Muscle of back (tissue), 11 donors: ENCODE results near the gene FAM240B. TPM values are rescaled to one million over a fixed set of nuclear protein-coding genes. Genes with fewer than 3 reads are reported as not detected.

ENCODE experiments used
- DNase-seq, 3 donors: peaks; one replicate each; pipeline versions ENCODE4 v3.0.0 to v3.0.0-alpha.2; 2013
- polyA plus RNA-seq, 10 donors: library from polyadenylated mRNA; unstranded; fragments of 120-200 nt; gene quantifications; one replicate each; pipeline ENCODE4 v1.2.1, GENCODE V29; 2013; ENCODE audit not compliant: insufficient read length in 10 of 10

The FAM240B gene
- polyA plus RNA-seq, 10 donors = not detected

- no peak for DNase-seq
Observed at GRCh38 chr9:38700695-38701094, 19.2 kb downstream of the FAM240B start.

GRCh38 chr9:38699337-38699736 is 20.6 kb downstream of the FAM240B start:
- no peak for DNase-seq

- DNase-seq = no peak
Observed at GRCh38 chr9:38697776-38698300, 22.1 kb downstream of the FAM240B start.

- no peak for DNase-seq
Observed at GRCh38 chr9:38696999-38697398, 22.9 kb downstream of the FAM240B start.

GRCh38 chr9:38694676-38695075 is 25.3 kb downstream of the FAM240B start:
- no peak for DNase-seq

- no peak for DNase-seq
Observed at GRCh38 chr9:38692707-38693106, 27.2 kb downstream of the FAM240B start.

- DNase-seq = no peak
Observed at GRCh38 chr9:38690574-38690973, 29.4 kb downstream of the FAM240B start.

- peak in 1 of 3 donors; percentile 26 for DNase-seq
Observed at GRCh38 chr9:38689678-38690077, 30.3 kb downstream of the FAM240B start.

GRCh38 chr9:38687992-38688391 is 31.9 kb downstream of the FAM240B start:
- DNase-seq = no peak

GRCh38 chr9:38687389-38687842 is 32.5 kb downstream of the FAM240B start:
- DNase-seq = no peak

- no peak for DNase-seq
Observed at GRCh38 chr9:38686933-38687332, 33.0 kb downstream of the FAM240B start.

GRCh38 chr9:38685535-38685934 is 34.4 kb downstream of the FAM240B start:
- no peak for DNase-seq

GRCh38 chr9:38683336-38683735 is 36.6 kb downstream of the FAM240B start:
- DNase-seq = no peak

GRCh38 chr9:38682713-38683112 is 37.2 kb downstream of the FAM240B start:
- DNase-seq = peak in 1 of 3 donors; percentile 55

- DNase-seq = peak in 1 of 3 donors; percentile 10
Observed at GRCh38 chr9:38681747-38682227, 38.1 kb downstream of the FAM240B start.

- peak; percentile 23 to 49 (median 33) for DNase-seq
Observed at GRCh38 chr9:38680837-38681445, 39.0 kb downstream of the FAM240B start.

- no peak for DNase-seq
Observed at GRCh38 chr9:38677660-38678303, 42.2 kb downstream of the FAM240B start.

- DNase-seq = no peak
Observed at GRCh38 chr9:38675831-38676230, 44.1 kb downstream of the FAM240B start.

- DNase-seq = no peak
Observed at GRCh38 chr9:38675211-38675610, 44.7 kb downstream of the FAM240B start.

- DNase-seq = no peak
Observed at GRCh38 chr9:38673399-38674193, 46.3 kb downstream of the FAM240B start.

- DNase-seq = no peak
Observed at GRCh38 chr9:38671748-38672147, 48.2 kb downstream of the FAM240B start.

GRCh38 chr9:38671372-38671731 is 48.6 kb downstream of the FAM240B start:
- DNase-seq = no peak
